ENCODE data around the gene SLC2A10.

DNA sequence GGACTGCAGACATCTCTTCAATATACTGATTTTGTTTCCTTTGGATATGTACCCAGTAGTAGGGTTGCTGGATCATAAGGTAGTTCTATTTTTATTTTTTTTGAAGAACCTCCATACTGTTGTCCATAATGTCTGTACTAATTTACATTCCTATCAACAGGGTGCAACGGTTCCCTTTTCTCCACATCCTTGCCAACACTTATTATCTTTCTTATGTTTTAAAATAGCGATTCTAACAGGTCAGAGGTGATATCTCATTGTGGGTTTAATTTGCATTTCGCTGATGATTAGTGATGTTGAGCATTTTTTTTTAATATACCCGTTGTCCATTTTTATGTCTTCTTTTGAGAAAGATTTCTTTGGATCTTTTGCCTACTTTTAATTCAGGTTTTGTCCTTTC lies 18.3 kb upstream of the SLC2A10 start:
- TF ChIP-seq SP1 (IDR thresholded peaks at IDR 0.05) = no peak
- no peak for TF ChIP-seq CTBP1 (IDR thresholded peaks at IDR 0.05; ENCODE audit: borderline replicate concordance)
- no peak for TF ChIP-seq SUZ12 (IDR thresholded peaks at IDR 0.05)
- no peak for TF ChIP-seq HDGF (IDR thresholded peaks at IDR 0.05; ENCODE audit: borderline replicate concordance)
- TF ChIP-seq FOXM1 (IDR thresholded peaks at IDR 0.05; ENCODE audit: borderline replicate concordance) = no peak
- TF ChIP-seq ZNF384 (IDR thresholded peaks at IDR 0.05) = no peak
- no peak for TF ChIP-seq BHLHE40 (IDR thresholded peaks at IDR 0.05; ENCODE audit: borderline replicate concordance)
- TF ChIP-seq L3MBTL2 (conservative IDR thresholded peaks at IDR 0.05) = no peak
- no peak for TF ChIP-seq FOXA1 (IDR thresholded peaks at IDR 0.05)
- no peak for TF ChIP-seq NFRKB (IDR thresholded peaks at IDR 0.05)
- no peak for TF ChIP-seq LEF1 (IDR thresholded peaks at IDR 0.05; ENCODE audit: borderline replicate concordance)

All from HEK293T (cell line).